IPS DF 19.7 (cell line): ENCODE measurements around the gene PDE10A.
A peak's percentile ranks its signal among the peaks of the same experiment; 100 is the strongest.

ENCODE experiments used
- DNase-seq: peaks from one replicate; pipeline ENCODE4 v3.0.0-alpha.2; 2013; ENCODE audit warnings: low read depth, low spot score

PDE10A gene

GRCh38 chr6:165403006-165403595, 259.9 kb downstream of the PDE10A start:
- DNase-seq, result no peak

- no peak for DNase-seq
Observed at GRCh38 chr6:165401092-165401491, 261.9 kb downstream of the PDE10A start.

DNA sequence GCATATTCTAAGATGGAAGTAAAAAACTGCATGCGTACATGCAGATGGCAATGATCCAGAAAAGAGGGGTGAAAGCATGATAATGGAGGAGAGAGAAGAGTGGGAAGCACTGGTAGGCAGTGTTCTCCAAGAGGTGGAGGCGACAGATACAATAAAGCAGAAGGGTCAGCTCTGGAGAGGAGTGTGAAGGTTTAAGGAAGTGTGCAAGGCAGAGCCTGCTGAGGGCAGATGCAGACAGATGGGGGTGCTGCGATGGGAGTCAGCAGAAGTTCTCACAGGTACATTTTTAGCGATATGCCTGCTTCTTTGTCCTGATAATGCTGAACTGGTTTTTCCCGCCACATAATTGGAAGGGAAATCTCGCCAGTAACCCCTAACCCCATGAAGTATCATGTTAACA, 272.6 kb downstream of the PDE10A start:
- DNase-seq, result no peak

GRCh38 chr6:165389534-165389933, 273.5 kb downstream of the PDE10A start:
- DNase-seq, result no peak

GRCh38 chr6:165383323-165383722, 279.7 kb downstream of the PDE10A start:
- DNase-seq, result no peak

- no peak for DNase-seq
Observed at GRCh38 chr6:165376100-165376499, 286.9 kb downstream of the PDE10A start.

DNA sequence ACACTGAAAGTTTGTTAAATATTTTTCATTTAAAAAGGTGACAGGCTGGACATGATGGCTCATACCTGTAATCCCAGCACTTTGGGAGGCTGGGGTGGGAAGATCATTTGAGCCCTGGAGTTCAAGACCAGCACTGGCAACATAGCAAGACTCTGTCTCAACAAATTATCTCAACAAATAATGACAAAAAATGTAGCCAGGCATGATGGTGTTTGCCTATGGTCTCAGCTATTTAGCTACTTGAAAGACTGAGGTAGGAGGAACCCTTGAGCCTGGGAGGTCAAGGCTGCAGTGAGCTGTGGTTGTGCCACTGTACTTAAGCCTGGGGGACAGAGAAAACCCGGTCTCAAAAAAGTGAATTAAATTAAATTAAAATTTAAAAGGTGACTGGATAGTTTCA, 297.7 kb downstream of the PDE10A start:
- no peak for DNase-seq

GRCh38 chr6:165345700-165346099, 317.3 kb downstream of the PDE10A start:
- no peak for DNase-seq

GRCh38 chr6:165340532-165340931, 322.5 kb downstream of the PDE10A start:
- no peak for DNase-seq

DNA sequence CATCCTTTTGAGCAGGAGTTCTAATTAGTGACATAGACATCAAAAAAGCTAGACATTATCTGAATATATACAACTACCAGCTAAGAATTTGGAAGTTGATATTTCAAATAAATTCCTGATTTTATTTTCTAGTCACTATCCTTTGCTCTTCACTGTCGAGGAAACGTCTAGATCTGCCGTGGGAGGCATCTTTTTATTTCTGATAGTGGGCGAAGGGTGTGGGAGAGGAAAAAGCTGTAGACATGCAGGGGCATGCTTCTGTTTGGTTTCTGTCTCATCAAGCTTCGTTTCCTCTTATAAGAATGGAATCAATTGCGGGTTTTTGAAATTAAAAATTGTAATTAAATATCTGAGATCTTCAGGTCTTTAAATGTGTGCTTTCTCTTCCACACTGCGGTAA, 337.4 kb downstream of the PDE10A start:
- DNase-seq, result no peak

- no peak for DNase-seq
Observed at GRCh38 chr6:165321555-165322145, 341.4 kb downstream of the PDE10A start.

- DNase-seq, result no peak
Observed at GRCh38 chr6:165321150-165321549, 341.9 kb downstream of the PDE10A start.

DNA sequence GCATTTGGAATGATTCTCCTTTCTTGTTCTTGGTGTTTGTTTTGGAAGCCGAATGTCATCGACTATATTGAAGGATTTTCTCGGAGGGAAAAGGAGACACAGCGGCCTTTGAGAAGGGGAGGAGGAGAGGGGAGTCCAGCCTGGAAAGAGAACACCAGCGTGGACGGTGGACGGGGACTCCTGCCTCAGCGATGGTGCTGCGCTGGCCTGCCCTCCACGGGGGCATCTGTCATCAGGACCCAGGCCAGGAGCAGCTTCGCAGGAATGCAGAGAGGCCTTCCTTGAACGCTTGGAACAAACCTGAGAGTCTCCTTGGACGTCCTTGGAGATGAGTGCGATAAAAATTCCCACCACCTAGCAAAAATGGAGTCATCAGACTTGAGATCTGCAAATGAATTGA, 345.3 kb downstream of the PDE10A start:
- no peak for DNase-seq

DNA sequence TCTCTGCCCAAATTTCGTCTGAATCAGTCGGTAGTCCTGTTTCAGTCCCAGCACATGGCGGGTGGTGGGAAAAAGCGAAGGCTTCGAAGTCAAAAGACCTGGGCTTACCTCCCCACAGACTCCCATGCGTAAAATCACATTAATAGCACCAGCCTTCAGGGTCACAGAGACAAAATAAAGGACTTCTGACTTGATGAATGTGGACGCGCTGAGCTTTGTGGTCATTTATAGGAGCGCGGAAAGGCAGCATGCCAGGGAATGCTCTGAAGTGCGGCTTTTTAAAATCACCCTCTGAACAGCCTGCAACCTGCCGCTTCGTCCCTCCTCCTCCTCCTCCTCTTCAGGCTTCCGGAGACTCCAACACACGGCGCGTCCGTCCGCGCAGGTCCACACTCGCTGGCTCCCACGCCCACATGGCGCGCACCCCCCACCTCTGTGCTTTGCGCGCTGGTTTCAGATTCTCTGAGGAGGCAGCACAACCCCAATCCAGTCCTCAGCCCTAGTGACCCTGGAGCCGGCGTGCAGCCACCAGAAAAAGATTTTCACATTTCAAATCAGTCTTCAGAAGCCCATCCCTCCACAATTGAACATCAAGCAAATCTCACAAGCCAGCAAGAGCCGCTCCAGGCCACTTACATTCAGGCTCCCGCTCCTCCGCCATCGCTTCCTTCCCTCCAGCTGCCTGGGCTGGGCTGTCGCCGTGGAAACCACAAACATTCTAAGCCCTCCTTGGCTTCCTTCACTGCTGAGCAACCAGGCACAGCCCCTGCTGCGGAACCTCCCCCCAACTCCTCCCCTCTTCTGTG, 353.9 kb downstream of the PDE10A start, which contains the start of gene C6orf118:
TSS of gene C6orf118 (minus strand) at position 680 of the 806 bp plus-strand sequence. CDS start at position 661, 19 bp downstream.
- peak; percentile 72 for DNase-seq

DNA sequence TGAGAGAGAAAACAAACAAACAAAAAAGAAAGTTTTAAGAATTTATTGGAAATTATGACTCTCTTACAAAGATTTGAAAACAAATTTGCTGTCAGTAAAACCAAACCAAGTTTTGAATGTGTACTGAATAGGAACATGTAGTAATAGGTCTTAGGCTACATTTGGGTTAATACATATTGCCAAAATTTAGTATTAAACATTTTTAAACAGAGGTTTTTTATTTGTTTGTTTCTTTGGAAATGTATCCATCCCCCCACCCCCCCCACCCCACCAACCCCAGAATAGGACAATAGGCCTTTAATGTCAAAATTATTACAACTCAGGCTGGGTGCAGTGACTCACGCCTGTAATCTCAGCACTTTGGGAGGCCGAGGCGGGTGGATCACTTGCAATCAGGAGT, 356.1 kb downstream of the PDE10A start:
- DNase-seq, result no peak

DNA sequence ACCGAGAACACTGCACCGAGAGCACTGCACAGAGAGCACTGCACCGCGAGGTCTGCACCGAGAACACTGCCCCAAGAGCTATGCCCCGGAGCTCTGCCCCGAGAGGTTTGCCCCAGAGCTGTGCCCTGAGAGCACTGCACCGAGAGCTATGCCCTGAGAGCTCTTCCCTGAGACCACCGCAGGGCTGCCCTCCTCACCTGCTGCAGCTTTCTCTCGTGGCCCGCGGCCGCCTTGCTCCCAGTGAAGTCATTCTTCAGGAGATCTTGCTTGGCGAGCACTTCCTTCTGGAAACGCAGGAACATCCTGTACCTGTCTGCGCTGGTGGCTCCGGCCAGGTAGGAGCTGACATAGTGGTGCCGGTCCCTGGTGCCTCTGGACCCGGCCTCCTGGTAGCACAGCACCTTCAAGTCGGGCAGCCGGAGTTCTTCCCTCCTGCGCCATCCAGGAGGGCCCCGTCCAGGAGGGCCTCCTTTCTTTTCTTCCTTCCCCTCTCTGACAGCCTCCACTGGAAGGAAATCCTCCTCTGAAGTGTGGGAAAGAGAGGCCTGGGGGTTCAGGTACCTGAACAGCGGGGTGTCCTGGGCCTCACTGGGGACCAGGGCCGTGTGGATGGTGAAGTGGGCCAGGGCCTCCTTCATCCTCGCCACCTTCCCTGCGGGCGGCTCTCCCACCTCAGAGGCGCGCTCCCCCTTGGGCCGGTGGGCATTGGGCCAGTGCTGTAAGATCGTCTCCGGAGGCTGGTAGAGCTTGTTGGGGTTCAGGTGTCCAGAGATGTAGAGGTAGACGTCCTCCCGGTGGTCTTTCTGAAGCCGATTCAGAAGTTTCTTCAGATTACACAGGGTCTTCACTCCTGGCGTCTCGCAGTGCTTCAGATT, 361.4 kb downstream of the PDE10A start:
- no peak for DNase-seq

GRCh38 chr6:165300422-165300936, 362.6 kb downstream of the PDE10A start:
- DNase-seq, result no peak

- DNase-seq, result no peak
Observed at GRCh38 chr6:165298875-165299274, 364.2 kb downstream of the PDE10A start.

- no peak for DNase-seq
Observed at GRCh38 chr6:165298402-165298801, 364.6 kb downstream of the PDE10A start.

GRCh38 chr6:165292657-165293056, 370.4 kb downstream of the PDE10A start:
- DNase-seq, result no peak
